Right renal pelvis (tissue), 4 donors: ENCODE results near the gene AOAH. TPM values are rescaled to one million over a fixed set of nuclear protein-coding genes. Genes with fewer than 3 reads are reported as not detected.

ENCODE experiments used
- DNase-seq, 4 donors: peaks; one replicate each; pipeline ENCODE4 v3.0.0-alpha.2; 2013; ENCODE audit warnings: low read depth in 4 of 4, low spot score in 3 of 4, missing footprints in 1 of 4
- polyA plus RNA-seq, 4 donors: library from polyadenylated mRNA; unstranded; fragments of 120-200 nt; gene quantifications; one replicate each; pipeline ENCODE4 v1.2.1, GENCODE V29; 2013; ENCODE audit not compliant: insufficient read length in 4 of 4

AOAH gene, protein sequence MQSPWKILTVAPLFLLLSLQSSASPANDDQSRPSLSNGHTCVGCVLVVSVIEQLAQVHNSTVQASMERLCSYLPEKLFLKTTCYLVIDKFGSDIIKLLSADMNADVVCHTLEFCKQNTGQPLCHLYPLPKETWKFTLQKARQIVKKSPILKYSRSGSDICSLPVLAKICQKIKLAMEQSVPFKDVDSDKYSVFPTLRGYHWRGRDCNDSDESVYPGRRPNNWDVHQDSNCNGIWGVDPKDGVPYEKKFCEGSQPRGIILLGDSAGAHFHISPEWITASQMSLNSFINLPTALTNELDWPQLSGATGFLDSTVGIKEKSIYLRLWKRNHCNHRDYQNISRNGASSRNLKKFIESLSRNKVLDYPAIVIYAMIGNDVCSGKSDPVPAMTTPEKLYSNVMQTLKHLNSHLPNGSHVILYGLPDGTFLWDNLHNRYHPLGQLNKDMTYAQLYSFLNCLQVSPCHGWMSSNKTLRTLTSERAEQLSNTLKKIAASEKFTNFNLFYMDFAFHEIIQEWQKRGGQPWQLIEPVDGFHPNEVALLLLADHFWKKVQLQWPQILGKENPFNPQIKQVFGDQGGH
- 1 to 10 TPM; 1.9 to 3.0 (median 2.2) TPM for polyA plus RNA-seq

DNA sequence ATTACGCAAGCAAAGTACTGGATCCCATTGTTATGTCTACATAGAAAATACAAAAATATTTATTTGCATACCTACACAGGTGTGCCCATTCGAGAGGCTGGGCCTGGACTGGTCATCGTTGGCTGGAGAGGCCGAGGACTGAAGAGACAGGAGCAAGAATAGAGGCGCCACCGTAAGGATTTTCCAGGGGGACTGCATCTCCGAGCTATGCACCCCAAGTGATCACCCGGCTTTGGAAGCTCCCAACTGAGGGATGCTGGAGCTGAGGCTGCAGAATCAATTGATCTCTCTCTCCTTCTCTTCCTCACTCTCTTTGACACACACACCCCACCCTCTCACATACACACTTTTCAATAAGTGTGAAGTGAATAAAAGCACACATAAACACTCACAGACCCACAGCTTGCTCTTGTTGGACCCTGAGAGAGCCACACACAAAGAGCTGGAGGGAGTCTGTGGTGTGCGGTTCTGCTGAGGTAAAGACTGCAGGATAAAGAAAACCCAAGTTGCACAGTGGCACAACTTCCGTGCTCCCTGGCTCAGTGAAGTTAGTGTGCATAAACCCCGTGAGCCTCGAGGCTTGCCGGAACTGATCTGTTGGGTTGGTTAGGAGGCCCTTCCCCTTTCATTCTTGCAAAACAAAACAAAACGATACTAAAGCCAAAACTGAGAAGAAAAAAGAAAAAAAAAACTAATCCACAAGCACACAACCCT lies at the start of gene AOAH:
Gene AOAH (minus strand): TSS at position 544 of the 714 bp plus-strand sequence. CDS start 346 bp downstream, at position 198.
- DNase-seq, result no peak

DNA sequence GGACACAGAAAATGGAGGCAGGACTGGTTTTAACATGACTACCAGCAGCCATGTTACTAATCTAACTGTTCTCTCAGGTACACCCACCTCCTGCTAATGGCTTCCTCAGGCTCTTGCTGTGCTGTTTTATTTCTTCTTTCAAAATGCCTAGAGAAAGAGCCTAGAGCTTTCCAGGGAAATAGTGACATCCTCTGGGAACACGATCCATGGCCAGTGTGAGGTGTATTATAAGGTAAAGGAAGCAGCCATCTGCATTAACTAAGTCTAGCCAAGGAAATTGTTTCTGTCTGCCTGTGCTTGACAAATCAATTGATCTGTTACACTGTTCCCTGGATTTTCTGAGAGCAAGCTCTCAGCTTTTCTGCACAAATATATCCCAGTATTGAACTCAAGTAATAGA lies 42.2 kb upstream of the AOAH start:
- DNase-seq, result no peak

DNA sequence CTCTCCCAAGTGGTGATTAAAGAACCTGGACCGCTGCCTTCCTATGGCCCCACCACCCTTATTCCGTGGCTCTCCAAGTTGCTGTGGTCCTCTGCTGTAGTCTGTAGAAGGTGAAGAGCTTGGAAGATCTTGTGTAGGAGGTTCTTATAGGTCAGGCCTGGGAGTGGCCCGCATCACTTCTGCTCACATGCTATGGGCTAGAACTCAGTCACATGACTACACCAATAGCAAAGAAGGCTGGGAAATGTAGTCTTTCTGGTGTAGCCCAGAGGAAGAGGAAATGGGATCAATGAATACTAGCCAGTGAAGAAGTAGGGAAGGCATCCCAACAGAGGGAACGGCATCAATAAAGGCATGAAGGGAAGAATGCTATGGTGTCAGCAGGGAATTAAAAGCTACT lies 41.3 kb upstream of the AOAH start:
- no peak for DNase-seq

DNA sequence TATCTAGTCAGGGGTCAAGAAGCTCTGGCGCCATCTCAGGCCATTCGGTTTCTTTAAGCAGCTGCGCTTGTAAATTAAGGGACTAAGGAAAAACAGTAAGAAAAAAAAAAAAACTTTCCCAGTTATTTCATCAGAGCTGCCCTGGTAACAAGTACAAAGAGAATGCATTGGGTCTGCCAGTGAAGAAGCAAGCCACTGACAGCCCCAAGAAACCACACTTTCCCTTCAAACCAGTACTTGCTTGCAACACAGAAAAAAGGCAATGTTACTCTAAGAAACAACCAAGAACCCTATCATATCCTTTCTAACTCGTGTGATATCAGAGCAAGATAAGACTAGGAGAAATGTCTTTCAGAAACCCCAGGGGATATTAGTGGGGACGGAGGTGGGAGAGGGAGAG lies 40.6 kb upstream of the AOAH start:
- no peak for DNase-seq

DNA sequence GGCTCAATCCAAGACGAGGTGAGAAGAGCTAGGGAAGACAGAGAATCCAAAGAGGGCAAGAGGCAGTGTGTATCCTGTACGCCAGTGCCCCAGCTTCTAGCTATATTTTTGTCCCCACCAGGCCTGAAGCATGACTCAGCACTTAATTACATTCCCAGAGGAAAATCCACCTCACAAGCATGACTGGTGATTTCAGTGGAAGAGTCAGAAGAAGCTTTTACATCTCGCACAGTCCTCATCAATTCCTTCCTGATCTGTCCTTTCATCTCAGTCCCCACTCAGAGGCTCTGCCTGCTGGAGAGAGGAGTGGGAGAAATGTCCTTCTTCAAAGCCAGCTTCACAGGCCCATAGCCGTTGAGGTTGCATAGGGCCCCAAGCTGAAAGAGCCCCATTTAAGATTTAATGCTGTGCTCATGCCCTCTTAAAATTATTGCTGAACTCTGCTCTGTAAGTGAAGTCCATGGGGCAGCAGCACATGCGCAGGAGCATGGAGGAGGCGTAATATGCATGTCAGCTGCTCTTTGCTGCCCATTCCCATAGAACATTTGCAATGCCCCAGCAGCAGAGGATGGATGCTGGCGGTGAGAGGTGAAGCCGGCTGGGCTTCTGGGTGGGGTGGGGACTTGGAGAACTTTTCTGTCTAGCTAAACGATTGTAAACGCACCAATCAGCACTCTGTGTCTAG lies 39.0 kb upstream of the AOAH start:
- DNase-seq, result no peak

DNA sequence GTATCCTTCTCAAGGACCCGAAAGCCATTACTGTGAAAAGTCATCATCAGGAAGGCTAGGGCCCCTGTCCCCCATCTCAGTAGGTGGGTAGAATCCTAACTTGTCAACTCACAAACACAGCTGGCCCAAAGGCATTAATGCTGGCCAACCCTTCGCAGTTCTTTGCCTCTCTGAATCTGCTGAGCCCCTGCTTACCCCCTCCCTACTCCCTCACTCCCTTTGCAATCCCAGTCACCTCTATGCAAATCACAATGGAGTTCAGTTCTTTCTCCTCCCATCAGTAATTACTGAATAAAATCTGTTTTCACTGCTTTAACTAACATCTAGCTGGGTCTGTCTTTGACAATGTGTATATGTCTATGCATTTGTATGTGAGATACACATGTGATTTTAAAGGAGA lies 38.1 kb upstream of the AOAH start:
- no peak for DNase-seq

DNA sequence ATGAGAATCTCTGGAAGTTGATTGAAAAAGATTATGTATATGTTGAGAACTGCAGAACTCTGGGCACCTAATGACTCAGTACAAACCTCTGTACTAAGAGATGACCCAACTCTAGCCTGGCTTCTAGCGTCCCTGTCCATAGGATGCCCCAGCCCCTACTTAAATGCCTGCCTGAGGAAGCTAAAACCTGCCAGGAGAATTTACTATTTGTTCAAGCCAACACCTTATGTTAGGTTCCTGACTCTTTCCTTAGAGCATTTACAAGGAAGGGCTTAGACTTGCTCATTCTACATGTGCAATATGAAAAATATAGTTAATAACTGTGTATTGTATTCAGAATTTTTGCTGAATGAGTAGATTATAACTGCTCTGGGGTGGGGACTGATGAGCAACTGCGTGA lies 37.5 kb upstream of the AOAH start:
- no peak for DNase-seq

DNA sequence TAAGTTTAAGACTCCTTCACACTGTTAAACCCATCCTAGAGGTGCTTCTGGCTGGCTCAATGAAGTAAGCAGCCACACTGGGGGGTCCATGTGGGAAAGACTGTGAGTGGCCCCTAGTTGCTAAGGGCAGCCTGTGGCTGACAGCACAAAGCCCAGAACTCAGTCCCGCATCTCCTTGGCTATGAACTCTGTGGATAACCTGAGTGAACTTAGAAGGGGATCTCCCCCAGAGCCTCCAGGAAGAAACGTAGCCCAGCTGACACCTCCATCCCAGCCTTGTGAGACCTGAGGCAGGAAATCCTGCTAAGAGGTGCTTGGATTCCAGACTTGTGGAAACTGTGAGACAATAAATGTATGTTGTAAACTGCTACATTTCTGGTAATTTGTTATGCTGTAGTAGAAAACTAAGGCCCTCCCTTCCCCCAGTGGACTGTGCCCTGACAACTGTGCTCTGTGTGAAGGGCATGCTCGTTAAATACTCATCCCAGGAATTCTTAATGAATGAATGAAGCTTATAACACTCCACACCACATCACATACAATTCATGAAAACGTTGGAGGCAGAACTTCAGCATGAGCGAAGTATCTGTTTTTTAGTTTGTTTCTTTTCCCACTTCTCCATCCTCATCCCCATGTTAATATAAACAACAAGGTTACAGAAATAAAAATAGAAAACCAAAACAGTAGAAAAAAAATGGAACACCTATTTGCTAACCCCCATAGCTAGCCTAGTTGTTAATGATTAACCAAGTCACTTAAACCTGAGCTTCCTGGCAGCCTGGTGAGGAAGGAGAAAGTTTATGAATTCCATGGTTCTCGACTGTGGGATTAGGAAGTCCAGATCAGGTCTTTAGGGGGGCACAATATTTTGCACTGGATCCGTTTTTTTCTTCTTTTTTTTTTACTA lies 36.8 kb upstream of the AOAH start:
- DNase-seq, result no peak

DNA sequence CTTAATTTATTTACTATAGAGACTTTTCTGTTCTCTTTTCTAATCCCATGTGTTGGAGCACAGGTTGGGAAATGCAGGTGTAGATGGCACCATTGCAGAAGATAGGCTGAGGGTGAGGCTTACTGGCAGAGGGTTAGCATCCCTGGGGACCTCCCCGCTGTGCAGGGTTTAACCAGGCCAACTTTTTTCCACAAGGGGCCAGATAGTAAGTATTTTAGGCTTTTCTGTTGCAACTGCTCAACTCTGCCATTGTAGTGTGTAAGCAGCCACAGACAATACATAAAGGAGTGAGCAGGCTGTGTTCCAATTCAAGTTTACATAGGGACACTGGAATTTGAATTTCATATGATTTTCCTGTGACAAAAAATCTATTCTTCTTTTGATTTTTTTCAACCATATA lies 34.6 kb upstream of the AOAH start:
- no peak for DNase-seq

DNA sequence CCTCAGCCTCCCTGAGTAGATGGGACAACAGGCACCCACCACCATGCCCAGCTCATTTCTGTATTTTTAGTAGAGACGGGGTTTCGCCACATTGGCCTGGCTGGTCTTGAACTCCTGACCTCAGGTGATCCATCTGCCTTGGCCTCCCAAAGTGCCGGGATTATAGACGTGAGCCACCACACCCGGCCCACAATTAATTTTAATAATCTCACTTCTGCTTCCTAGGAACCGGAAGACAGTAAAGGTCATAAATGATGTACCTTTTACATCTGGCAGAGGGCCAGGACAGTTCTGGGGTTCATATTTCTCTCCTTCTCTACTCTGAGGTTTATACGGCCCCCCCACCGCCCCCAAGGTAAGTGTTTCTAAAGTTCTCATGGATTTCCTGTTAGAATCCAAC lies 31.2 kb upstream of the AOAH start:
- no peak for DNase-seq

DNA sequence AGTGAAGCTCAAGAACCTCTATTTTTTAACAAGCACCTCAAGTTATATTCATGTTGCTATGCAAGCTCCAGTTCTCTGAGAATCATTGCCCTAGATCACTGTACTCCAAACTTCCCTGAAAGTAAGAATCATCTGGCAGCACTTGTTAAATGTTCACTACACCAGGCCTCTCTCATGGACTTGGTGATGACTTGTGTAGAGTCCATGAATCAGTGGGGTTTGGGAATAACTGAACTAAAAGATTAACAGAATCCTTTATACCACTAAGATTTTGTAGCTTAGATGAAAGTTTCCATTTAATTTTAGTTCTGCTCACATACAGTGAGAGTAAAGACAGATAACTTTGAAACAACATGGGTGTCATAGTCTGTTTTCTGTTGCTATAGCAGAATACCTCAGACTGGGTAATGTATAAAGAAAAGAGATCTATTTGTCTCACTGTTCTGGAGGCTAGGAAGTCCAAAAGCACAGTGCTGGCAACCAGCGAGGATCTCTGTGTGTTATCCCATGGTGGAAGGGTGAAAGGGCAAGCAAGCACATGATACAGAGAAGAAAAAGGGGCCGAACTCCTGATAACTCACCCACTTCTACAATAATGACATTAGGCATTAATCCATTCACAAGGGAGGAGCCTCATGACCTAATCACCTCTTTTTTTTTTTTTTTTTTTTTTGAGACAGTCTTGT lies 27.9 kb upstream of the AOAH start:
- no peak for DNase-seq

DNA sequence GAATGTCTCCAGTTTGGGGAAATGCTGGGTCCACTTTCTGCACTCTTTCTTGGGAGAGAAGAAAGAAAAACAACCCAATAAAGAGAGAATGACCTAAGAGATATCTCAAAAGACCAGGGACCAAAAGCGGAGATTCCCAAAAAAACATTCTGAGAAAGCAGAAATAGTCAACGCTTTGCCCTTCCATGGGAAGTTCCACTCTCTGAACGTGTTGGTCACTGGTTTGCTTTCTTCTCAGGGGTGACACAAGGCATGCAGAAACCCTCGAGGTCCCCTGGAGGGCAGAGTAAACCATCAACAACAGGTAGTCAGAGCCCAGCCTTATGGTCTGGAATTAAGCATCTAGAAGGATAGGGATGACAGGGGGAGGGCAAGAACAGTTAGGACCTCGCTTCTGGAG lies 26.2 kb upstream of the AOAH start:
- DNase-seq, result no peak

DNA sequence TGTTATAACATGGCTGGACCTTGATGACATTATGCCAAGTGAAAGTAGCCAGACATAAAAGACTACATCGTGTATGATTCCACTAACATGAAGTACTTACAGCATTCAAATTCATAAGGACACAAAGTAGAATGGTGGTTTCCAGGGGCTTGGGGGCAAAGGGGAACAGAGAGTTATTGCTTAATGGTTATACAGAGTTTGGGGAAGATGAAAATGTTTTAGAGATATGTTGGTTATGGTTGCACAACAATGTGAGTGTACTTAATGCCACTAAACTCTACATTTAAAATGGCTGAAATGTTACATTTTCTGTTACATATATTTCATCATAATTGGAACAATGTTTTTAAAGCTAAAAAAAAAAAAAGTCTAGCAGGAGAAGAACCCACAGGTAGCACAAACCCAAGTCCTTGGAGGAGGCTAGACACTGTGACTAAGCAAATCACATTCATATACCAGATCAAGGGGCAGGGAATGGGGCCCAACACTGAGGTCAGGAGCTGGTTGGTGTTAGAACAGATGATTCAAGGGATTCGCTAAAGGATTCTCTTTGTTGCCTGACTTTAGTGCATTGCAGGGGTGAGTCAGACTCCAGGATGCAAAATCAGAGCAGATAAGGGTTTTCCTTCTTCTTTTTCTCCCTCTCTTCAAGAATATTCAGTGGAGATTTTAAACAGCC lies 25.1 kb upstream of the AOAH start:
- no peak for DNase-seq

DNA sequence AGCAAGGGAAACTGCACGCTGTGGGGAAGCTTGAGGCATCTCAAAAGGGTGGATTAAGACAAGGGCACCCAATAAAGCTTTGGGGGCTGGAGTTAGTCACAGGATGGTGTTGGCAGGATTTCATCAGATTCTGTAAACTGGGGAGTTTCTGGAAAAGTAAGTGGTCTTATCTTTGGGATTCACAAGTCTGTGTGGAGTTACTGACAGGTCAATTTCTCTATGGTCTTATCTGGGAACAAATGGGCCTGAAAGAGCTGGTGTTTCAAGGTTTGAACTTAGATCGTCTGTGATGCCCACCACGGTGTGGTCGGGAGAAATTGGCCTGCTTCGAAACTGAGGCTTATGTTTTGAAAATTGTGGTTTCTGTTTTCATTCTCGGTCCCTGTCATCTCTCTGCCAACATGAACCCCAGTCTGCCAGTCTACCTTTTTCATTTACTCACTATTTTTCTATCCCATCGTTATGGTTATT lies 23.8 kb upstream of the AOAH start:
- no peak for DNase-seq

DNA sequence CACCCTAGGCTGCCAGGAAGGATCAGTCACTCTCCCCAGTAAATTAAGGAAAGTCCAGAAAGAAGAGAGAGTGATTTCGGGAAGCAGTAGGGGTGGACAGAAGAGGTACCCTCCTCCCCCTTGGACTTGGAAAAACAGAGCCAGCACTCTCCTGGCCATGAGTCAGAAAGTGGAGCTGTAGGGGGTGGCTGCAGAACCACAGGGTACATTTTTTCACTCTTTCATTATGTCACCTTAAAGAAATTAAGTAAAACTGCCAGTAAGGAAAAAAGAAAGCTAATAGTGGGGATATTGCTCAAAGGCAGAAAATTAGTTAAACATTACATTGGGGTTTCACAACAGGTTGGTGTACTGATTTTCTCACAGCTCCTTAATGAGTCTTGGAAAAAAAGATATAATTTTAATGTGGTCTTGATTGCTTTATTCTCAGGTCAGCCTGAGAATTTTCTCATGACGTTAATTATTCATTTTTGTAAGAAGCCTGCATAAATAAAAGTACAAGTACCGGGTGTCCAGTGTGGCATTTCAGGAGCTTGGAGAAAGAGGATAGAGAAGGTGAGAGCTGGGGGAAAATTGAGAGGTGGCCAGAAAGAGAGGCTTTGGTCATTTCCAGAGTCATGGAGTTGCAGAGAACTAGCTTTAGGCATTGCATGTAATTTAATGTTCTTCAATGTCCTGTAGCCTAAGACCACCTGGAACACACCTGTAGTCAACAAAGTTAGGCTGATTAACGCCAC lies 23.2 kb upstream of the AOAH start:
- no peak for DNase-seq

DNA sequence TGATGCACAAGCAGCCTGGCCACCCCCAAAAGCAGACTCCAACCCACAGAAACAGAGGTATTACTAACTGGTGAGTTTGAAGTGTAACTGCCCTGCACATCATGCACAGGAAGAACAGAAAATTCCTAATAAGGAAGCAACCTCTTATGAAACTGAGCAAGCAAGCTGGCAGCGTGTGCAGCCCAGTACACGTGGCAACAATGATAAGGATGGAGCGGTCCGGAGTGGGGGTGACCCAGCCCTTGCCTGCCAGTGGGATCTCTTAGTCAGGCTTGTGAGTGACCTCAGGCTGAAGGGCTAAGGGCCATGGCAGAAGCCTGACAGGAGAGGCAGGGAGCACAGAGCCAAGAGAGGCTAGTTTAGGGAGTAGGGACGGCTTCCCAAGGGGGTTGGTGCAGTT lies 22.1 kb upstream of the AOAH start:
- no peak for DNase-seq

DNA sequence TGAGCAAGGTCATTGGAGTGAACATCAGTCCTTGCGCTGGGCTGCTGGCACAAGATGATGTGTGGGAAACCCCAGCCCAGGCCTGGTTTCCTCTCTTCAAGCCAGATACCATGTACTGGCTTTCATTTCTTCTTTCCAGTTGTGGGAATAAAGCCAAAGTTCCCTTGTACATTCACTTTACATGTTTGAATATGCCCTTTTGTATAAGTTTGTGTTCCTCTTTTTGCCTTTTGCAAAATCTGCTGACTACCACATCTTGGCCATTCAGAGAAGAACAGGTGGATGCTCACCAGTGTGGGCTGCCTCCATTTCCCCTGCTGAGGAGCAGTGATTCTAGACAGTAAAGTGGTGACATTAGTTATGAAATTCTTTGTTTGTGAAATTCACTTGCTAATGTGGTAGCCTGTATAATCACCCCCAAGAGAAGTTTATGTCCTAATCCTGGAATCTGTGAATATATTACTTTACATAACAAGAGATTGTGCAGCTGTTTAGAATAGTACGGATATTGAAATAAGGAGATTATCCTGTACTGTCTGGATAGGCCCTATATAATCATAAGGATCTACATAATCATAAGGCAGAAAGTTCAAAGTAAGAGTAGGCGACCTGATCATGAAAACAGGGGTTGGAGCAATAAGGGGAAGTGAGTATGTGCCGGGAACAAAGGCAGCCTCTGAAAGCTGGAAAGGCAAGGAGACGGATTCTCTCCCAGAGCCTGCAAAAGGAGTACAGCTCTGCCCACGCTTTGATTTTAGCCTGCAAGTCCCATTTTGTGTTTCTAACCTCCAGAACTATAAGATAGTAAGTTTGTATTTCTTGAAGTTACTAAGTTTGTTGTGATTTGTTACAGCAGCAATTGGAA lies 18.8 kb upstream of the AOAH start:
- DNase-seq, result no peak
